ENCODE data around the gene PMPCB.

The PMPCB gene

DNA sequence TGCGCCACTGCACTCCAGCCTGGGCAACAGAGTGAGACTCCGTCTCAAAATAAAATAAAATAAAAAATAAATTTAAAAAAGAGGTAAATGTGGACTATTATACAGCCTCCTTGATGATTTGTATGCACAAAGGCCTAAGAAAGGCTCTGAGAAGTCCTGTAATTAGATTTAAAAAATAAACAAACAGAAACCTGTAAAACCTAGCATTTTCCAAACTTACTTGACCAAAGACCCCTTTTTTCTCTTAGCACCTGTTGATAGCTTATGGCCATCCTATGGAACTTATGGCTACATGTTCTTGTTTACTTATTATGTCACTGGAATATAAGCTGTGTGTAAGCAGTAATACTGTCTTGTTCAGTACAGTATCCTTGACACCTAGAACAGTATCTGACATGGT, 41.6 kb downstream of the PMPCB start:
- DNase-seq, result no peak

GRCh38 chr7:103341466-103341865, 44.2 kb downstream of the PMPCB start:
- DNase-seq, result no peak

DNA sequence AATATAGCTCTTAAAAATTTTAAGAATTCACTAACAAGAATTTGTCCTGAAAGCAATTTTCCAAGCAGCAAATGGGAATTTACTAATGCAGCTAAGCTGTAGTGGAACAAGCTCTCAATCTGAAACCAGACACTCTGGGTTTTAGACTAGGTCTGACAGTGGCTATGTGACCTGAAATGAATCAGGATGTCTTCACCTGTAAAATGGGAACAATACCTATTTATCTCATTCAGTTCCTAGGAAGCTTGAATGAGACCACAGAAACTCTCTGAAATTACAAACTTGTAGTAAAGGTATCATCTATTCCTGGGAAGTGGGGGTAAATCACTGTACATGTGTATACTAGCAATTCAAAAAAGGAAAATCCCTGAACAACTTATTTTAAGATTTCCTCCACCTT, 46.1 kb downstream of the PMPCB start:
- no peak for DNase-seq

DNA sequence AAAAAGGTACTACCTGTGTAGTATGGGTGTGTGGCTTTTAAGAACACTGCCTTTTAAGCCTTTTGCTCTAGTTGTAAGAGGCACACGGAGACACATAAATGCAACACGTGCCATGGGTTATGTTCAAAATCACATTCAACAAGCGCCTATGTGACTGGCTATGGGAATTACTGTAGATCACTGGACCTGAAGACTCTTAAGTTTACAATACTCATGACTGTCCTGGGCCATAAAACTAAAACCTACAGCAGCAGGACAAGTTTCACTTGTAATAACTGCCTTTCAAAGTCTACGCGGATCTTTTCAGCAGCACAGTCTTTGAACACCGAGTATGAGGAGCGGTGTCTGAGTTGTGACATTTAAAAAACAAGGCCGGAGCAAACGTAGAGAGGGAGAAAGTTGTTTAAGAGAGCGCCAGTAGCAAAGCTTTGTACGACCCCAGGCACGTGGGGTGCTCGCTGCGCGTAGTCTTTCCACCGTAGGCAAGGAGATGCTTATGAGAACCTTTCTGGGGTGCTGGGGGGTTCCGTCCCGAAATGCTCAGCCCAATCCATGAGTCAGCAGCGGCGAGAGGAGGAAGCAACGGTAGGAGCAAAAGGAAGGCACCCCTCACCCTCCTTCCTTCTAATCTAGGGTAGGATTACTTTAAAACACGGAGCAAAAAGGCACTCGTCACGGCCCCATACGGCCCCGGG, 46.7 kb downstream of the PMPCB start:
- peak; percentile 59 for DNase-seq

DNA sequence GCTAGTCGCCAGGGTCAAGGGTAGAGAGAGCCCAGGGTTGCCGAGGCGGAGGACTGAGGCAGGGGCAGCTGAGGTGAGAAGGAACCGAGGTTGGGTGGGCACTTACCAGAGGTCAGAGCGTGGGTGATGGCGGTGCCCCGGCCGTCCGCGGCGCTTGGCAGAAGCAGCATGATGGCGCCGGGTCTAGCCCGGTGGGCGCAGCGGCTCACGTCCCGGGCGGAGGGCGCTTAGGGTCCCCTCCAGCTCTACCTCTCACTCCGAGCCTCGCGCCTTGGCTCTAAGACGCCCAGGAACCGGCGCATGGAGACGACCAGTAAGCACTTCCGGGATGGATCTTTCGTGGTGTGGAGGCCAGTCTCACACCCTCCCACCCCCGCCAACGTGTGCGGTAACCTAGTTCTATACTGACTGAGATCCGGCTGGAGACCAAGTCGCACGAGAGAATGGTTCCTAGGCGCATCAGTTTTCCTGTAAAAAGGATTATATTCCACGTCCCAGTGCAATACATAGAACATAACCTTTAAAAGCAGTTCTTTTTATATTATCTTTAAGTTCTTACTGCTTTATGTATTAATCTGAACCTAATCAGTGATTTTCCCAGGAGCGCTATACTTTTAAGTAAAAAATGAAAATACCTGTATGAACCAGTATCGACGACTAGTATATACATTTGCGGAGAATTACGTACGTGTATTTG, 47.4 kb downstream of the PMPCB start, which contains the start of gene DNAJC2:
Gene DNAJC2, minus strand, starts transcription at position 315 of the 697 bp plus-strand sequence. Its CDS starts 145 bp downstream, at position 170.
- peak; percentile 98 for DNase-seq

- DNase-seq, result no peak
Measured at GRCh38 chr7:103346396-103346795, 49.2 kb downstream of the PMPCB start.

DNA sequence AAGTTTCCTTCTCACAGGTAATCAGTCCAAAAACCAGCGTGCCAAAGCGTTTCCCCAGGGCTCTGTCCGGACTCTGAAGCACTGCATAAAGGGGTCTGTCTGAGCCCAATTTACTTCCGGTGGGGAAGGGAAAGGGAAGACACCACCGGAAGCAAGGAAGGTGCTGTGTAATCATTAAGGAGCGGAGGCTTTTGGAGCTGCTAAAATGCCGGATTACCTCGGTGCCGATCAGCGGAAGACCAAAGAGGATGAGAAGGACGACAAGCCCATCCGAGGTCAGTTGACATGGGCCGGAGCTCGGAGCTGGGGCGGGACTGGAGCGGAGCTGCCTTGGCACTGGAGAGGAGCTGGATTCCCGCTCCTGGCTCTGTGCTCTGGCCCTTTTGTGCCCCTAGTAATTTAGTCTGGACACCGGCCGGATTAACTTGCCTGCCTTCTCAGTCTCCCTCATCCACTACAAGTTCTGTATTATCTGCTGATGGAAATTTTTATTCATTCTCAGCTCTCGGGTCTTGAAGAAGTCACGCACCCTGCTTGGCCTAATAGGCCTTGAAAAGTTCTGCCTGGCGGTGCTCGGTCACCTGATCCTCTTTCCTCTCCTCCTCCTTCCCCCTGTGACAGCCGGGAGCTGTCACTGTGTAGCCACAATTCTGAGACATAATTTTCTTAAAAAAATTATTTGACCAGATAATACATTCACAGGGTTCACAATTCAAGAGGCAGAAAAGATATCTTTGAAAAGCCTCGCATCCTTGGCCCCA, 50.5 kb downstream of the PMPCB start, which contains the start of gene PSMC2:
Gene PSMC2, plus strand, starts transcription at position 137 of the 761 bp plus-strand sequence. Its CDS starts 69 bp downstream, at position 206.
- peak; percentile 96 for DNase-seq

- peak; percentile 9 for DNase-seq
Measured at GRCh38 chr7:103348452-103348851, 51.2 kb downstream of the PMPCB start.

DNA sequence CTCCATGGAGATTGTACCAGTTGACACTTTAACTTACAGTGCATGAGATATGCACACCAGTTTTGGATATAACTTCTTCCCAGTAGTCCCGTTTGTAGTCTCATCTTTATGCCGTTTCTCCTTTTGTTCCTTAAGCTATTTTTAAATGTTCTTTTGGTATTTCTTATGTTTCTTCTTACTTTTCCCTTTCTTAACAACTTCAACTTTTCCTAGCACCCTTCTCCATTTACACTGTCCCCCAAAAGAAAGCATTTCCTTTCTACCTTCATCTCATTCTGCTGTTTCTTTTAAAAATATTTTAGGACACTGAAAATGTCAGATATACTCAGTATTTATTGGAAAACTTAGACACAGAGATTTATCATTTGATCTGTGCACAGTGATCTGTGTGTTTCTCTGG, 51.7 kb downstream of the PMPCB start:
- no peak for DNase-seq

GRCh38 chr7:103349805-103350204, 52.6 kb downstream of the PMPCB start:
- no peak for DNase-seq

All from NCI-H69 (cell line).